Fibroblast of skin of left quadriceps (primary cell): ENCODE measurements around the gene NECAB3.
A peak's percentile ranks its signal among the peaks of the same experiment; 100 is the strongest.

Experiments
- DNase-seq, 2 experiments: peaks; one replicate each; pipeline ENCODE4 v3.0.0-alpha.2; 2013; ENCODE audit warnings: low read depth in 2 of 2

NECAB3 gene

DNA sequence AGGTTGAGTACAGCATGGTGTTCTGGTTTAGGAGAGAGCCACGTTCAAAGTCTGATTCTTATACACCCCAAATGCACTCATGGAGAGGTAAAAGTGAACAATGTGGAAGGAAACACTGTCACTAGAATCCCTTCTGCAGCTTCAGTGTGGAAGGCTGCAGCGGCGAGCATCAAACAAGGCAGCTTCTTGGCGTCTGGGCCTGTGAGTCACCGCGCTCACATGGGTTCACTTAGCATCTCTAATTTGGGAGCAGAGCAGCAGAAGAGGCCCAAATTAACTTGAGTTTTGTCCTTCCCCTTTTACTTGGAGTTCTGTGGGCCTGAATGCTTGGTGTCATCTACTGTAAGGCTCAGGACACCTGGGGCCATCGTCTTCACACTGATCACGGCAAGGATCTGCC lies 22.9 kb upstream of the NECAB3 start:
- peak; percentile 52 to 55 for DNase-seq

DNA sequence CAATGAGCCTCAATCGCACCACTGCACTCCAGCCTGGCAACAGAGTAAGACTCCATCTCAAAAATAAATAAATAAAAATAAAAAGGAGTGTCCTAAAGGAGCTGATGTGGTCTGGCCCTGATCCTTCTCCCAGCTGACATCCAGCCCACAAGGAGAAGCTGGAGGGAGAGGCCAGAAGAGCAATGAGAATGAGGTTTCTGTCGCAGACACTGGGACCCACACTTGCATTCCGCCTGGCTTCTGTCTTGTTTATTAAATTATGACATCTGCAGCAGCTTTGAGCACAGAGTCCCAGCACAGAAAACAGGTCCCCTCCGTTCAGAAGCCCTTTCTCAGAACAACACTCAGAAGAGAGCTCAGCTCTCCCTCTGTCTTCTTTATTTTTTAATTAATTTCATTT lies 22.2 kb upstream of the NECAB3 start:
- DNase-seq = no peak

DNA sequence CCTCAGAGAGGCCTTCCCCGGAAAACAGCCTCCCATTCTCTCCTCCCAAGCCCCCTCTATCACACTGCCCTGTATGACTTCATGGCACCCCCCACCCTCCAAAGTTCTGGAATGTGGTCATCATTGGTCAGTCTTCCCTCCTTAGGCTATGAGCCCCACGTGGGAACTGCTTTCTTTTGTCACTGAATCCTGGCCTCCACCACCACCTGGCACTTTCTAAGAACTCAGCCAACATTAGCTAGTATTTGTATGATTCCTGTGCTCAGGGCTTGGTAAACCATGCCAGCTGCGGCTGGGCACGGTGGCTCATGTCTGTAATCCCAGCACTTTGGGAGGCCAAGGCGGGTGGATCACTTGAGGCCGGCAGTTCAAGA lies 20.4 kb upstream of the NECAB3 start:
- no peak for DNase-seq

DNA sequence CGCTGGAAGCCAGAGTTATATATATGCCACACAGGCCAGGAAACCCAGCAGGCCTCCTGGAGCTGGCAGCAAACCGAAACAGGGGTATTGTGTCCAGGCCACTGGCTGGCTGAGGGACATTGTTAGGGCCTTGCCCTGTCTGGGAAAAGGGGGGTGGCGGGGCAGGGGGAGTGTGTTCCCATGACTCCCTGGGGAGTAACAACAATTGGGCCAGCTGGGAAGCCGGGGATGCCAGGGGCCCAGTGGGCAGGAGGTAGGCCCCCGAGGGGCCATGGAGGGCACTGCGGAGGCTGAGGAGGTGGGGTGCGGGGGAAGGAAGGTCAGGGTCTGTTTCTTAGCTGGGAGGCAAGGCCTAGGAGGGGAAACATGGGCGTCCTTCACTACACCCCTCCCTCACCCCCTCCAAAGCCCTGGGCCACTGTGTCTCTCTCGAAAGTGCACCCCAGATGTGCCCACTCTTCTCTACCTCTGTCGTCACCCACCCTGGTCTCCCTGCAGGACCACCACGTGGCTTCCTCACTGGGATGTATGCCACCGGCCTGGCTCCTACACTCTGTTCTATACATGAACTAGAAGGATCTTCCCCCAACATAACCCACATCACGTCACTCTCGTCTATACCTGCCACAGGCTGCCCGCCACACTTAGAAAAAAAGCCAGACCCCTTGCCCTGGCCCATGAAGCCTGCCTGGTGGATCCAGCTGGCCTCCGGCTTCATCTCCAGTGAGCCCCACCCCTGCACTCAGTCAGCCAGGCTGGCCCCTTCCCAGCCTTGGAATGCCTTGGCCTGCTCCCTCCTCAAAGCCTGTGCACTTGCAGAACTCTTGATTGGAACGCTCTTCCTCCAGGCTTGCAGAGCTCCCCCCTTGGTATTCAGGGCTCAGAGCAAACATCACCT lies 19.8 kb upstream of the NECAB3 start:
- DNase-seq = no peak

DNA sequence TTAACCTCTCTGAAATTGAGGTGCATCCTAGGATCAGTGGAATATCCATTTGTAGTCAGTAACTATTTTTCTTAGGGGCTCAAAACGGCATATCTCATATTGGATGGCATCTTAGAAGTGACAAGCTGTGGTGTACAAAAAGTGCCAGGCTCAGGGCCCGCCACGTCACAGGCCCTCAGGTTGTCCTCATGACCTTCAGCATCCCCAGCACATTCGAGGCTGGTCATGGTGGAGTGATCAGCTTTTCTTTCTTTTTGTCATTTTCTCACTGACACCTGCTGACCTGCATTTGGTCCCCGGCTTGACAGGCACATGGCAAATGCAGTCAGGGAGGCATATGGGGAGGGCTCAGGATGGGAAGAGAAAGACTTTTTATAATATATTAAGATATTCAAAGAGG lies 19.1 kb upstream of the NECAB3 start:
- DNase-seq = no peak

DNA sequence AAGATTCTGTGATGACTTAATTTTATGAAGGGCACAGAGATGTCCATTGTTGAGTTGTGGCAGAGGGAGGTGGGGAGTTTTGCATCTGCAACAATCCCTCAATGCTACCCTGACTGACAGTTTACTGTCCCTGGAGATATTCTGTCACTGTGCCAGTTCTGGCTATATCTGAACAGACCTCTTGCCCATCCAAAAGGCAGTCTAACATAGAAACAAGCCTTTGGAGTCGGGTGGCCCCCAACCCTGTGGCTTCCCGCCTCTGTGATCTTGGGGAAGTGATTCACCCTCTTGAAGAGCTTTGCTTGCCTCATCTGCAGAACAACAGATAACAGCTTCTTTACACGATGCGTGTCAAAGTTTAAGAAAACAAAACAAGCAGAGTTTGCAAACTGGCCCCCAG lies 15.7 kb upstream of the NECAB3 start:
- DNase-seq = no peak

DNA sequence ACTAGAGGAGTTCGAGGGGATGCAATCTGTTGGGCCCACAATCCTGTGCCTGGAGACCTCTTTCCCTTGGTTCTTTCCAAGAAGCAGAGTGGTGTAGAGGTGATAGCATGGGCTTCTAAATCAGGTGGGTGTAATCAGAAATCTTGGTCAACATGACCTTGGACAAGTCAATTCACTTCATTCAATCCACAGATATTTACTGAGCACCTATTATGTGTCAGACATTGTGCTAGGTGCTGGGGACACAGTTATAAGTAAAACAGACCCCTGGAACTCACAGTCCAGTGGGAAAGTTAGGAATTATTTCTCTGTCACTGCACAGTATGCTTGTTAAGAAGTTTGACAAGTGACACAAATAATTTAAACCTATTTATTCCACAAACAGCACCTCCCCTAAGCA lies 15.3 kb upstream of the NECAB3 start:
- no peak for DNase-seq

DNA sequence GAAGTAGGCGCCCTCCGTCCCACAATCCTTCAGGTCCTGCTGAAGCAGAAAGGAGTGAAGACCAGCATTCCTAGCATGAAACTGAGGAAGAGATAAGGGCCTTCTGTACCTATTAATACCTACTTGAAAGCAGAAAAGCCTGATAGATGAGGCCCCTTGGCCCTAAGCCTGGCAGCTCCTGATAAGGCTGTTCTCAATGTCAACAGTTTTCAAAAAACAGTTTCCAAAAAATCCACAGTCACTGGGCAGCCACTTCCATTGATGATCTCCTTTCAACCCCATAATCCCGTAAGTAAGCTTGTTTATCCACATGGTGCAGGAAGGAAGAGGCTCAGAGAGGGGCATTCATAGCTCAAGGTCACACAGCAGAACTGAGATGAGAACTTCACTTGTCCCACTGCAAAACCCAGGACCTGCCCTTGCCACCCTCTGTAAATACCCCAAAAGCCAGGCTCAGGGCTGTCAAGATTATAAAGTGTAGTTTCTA lies 14.8 kb upstream of the NECAB3 start:
- no peak for DNase-seq

DNA sequence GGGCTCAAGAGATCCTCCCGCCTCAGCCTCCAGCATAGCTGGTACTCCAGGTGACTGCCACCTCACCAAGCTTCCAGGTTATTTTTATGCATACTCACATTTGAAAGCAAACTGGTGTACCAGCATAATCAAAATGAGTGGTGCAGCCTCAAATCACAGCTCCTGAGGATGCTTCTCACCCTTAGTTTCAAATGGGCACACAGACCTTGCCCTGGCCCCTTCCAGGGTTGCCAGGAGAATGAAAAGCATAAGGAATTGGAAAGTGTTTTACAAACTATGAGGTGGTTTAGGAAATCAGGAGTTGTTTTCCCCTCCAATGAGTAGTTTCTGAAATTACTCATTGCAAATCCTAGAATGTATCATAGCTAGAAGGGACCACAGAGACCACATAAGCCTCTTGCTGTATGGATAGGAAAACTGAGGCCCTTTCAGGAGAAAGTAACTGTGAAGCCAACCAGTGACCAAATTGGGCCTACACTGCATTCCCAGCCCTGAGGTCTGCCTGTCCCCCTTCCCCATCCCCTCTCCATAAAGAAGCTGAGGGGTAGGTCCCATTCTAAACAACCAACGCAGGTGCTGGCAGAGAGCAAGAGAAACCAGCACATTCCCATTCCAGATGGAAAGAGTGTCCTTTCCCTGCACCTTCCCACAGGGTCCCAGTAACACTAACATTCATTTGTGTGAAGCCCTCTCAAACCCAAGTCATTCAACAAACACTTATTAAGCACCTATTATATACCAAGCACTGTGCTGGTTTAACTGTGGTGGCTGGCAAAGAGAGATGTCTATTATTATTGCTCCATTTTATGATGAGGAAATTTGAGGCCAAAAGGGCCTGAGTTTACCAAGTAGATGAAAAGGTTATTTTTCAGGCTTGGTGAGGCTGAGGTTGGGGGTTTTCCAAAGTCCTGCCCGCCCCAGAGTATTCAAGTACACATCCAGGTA lies 14.0 kb upstream of the NECAB3 start:
- no peak for DNase-seq

DNA sequence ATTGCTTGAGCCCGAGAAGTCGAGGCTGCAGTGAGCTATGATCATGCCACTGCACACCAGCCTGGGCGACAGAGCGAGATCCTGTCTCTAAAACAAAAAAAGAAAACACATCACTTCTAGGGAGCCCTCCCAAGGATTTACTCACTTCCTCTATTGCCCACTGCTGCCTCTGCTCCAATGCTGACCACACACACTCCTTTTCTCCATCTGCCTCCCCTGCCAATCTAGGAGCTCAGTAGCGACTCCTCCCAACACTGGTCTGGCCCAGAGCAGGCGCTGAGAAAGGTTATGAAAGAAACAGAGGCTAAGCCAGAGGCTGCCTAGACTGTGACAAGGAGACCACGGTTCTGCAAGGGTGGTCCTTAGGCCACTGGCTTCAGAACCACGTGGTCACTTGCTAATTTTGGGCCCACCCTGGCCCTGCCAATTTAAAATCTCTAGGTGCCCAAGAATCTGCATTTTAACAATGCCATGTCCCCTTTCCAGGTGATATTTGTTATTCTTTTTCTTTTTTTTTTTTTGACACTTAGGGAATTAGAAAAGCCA lies 13.2 kb upstream of the NECAB3 start:
- DNase-seq = no peak

DNA sequence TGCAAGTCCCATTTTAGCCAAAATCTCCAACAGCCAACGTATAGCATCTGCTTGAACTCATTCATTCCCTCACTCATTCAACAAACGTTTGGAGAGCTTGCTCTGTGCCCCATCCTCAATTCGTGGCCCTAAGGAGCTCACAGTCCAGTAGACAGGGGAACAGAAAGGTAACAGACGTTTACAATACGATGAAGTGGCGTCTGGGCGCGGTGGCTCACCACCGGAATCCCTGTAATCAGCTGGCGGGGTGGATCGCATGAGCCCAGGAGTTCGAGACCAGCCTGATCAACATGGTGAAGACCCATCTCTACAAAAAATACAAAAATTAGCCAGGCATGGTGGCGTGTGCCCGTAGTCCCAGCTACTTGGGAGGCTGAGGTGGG lies 12.7 kb upstream of the NECAB3 start:
- no peak for DNase-seq

DNA sequence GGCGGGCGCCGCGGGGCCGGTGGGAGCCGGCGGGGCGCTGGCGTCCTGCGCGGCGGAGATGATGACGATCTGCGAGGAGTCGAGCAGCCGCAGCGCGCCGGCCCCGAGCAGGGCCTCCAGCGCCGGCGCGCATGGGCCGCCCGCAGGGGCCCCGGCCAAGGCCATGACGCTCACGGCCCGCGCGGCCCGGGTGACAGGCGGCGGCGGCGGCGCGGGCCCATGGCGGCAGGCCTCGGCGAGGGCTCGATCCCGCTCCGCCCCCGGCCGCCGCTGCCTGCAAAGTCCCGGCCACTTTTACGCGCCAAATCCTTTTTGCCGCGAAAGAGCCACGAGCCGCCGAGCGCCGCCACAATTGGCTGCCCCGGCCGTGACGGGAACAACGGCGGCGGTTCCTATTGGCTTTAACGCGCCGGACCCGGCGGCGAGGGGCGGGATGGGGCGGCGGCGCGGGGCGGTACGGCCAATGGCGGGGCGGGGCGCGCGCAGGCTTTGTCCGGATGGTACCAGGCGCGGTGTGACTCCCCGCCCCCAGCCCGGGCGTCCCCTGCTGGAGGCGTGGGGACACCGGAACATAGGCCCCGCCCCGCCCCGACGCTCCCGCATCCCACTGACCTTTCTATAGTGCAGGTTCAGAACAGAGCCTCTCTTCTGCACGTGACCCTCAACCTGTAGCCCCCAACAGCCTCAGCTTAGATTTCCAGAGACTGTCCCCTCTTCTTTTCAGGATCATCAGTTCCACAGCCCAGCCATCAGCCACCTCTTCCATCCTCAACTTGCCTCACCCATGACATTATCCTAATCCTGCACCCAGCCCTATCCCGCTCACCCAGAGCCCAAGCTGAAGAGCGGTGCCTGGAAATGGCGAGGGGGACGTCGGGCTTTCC lies 12.1 kb upstream of the NECAB3 start, which contains the start of gene E2F1:
Gene E2F1 (minus strand): TSS at position 286 of the 884 bp plus-strand sequence. CDS start 121 bp downstream, at position 165.
- peak; percentile 82 to 85 for DNase-seq

DNA sequence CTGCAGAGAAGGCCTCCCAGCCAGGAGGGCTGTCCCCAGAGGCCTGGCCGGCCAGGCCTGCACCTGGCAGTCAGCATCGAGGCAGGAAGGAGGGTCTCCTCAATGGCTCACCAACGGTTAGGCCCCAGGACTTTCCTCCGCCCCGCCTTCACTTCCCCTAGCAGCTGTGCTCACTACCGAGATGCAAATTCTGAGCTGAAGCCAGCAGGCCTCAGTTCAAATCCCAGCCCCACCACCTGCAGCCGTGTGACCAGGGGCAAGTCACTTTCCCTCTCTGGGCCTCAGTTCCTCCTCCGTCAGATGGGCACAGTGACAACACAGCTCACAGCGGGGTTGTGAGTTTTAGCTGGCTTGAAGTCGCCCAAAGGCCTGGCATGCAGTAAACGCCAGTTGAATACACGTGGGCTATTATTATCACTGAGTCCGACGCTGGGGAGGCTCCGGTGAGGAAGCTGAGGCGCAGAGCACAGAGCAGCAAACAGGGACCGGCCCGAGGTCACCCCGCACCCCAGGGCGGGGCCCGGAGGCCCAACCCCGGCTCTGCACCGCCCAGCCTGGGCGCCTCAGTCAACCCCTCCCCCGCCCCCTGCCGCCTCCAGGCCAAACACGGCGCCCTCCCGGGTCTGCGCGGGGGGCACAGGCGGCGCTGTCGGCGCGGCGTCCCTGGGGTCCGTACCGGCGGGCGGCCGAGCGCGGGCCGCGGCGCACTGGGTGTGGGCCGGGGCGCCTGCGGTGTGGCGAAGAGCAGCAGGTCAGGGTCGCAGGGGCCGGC lies 11.3 kb upstream of the NECAB3 start:
- no peak for DNase-seq

DNA sequence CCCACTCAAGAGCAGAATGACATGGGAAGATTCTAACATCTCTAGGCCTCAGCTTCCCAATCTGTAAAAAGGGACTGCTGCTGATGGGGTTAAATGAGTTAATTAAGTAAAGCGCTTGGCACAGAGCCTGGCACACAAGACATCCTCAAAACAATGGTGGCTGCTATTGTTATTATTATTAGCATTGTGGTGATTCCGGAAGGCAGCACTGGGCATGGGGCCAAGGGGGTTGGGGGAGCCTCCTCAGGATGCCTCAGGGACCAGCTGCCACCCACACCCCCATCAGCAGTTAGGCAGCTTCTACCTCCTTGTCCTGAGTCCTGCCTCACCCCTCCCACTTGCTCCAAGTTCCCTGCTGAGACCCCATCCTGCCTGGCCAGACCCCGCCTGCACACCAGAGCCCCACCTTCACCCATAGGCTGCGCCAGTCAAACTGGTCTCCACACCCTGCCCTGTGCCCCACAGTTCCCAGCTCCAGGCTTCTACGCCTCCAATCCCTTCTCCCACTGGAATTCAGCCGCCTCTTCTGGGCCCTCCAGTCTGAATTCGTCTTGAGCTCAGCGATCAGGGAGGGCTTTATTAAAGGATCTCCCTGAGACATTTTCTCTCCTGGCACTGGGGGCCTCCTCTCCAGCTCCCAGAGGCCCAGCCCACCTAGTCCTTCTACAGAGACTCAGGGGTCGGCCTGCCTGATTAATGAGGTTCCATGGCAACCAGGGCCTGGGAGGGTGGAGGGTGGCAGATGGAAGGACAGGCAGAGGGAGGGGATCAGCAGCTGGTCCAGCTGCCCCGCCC lies 10.5 kb upstream of the NECAB3 start:
- DNase-seq = no peak

DNA sequence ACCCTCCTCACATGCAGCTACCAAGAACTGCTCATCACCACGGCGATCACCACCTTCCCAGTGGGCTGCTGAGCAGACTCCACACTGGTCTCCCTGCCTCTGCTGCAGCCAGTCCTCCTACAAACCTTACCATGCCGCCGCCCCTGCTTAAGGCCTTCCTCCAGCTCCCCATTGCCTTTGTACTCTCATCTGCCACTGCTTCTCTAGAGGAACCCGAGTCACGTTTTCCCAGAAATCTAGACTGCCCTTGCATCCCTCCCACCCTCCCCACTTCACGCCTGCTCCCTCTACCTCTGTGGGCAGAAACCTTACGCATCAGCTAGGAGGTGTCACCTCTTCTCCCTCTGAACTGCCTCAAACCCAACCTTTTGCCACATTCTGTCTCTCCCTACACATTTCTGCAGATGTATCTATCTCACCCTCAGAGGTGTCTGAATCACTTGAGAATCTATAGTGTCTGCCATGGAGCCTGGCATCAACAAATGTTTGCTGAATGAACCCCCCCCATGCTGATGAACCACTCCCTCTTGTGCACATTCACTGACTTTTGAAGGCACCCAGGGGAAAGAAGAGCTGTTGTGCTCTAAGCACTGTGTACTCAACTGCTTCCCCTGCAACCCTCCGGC lies 7.6 kb upstream of the NECAB3 start:
- DNase-seq = no peak

DNA sequence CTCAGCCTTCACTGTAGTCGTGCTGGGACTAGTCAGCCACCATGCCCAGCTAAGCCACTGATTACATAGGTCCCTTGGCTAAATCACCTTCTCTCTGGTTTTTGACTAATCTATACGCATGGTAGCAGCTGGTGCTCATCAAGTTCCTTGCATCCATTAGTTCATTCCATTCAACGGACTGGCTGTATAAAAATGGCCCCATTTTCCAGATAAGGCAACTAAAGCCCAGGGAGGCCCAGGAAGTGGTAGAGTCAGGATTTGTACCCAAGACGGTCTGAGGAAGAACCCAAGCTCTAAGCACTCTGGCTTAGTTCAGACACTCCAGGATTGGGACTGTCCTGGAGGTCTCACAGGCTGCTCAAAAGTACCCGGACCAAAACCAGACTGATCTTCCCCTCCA lies 7.1 kb upstream of the NECAB3 start:
- no peak for DNase-seq

DNA sequence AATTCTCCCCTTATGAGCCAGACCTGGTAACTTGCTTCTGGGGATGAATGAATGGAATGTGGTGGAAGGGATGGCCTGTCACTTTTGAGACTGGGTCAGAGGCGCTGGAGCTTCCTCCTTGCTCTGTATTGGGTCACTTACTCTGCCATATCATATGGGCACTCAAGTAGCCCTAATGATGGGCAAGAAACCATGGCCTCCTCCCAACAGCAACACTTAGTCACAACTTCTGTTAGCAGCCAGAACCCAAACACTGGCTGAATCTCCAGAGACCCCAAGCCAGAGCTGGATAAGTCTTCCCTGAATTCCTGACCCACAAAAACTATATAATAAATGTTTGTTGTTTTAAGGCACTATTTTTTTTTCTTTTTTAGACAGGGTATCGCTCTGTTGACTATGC lies 6.5 kb upstream of the NECAB3 start:
- DNase-seq = no peak

DNA sequence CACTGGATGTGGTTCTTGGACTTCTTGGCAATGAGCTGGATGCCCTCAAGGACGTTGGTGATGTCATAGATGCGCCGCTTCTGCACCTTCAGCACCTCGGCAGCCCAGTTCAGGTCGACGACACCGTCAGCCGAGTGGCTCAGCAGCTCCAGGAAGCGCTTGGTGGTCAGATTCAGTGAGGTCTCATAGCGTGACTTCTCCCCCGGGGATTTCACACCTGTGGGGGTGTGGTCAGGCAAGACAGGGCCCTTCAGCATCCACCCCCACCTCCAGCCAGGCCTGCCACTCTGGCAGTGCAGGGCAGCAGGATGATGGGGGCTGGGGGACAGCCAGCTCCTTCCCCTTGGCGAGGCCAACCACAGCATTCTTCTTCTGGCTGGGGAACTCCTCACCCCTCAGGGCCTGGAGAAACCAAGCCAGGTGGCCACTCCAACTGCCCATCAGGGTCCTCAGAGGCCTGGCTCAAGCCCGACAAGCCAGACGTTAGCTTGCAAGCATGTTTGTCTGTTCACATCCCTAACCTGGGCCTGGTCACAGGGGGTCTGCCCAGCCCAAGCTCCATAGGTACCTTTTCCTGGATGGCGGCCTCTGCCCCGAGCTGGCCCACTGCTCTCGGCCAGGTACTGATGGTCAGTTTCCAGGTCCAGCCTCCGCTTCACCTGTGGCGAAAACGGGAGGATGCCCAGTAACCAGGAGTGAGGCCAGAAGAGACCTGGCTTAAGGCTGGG lies 5.7 kb upstream of the NECAB3 start:
- no peak for DNase-seq
